ENCODE data around the gene TTLL8. TPM values are rescaled to one million over a fixed set of nuclear protein-coding genes. Genes with fewer than 3 reads are reported as not detected.

TTLL8 gene
- total RNA-seq, 2 donors from 2014 or later = 0.74 TPM; not detected in 1

DNA sequence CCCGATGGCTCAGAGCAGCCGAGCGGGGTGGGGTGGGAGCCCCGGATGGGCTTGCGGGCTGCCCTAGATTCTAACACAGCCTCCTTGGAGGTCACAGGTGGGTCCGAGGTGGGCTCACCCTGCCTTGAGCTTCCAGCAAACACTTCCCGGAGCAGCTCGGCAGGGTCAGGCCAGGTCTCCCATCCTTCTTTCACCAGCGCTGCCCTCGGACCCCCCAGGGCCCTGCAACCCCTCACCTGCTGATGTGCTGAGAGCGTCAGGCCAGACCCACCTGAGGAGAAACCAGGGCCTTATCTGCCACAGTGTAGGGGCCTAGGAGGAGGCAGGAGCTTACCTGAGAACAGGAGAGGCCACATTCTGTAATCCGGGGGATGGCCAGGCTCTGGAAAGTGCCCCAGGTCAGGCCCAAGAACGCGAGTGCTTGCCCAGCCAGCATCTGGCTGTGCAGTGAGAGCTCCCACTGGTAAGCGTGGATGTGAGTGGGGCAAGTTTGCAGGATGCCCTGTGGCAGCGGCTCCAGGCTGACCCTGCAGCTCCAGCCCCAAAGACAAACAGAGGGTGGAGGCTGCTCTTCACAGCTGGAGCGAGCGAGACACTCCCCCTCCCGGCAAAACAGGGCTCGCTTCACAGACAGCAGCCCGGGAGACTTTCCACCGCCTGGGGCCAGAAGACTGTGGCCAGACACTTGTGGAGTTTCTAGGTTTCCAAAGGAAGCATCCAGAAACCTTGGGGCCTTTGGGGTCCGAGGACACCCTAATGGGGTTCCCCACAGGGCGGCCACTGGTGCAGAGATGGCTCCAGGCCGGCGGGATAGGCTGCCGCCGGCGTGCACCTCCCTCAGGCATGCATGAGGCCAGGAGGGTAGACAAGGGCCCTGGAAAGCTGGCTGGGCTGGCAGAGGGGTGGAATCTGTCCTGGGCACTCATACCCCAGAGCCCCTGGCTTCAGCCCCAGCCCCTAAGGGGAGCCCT is 45.6 kb downstream of the TTLL8 start, which contains the start of gene IL17REL:
Gene IL17REL, minus strand, starts transcription at position 555 of the 971 bp plus-strand sequence. Its CDS starts 119 bp downstream, at position 436.
- 71% methylated on average over 28 of the region's 29 CpGs for WGBS
- no peak within 1 kb of the TSS for H3K27ac ChIP-seq
- H3K4me1 ChIP-seq (replicated peaks) = peaks cover 13% of the 10 kb centered on the region
- H3K36me3 ChIP-seq = no peaks in the 10 kb centered on the region
- no peaks in the 10 kb centered on the region for H3K9me3 ChIP-seq
- intact Hi-C loops (cut with DNase I) = no loop called here
- DNase-seq (ENCODE audit: low spot score) = no peak
- peaks cover 19% of the 10 kb centered on the region for H3K27me3 ChIP-seq (replicated peaks; ENCODE audit: insufficient read depth)
- TF ChIP-seq POLR2A (IDR thresholded peaks at IDR 0.05) = no peak
- TF ChIP-seq CTCF (IDR thresholded peaks at IDR 0.05) = no peak
- no peak for TF ChIP-seq POLR2AphosphoS5 (IDR thresholded peaks at IDR 0.05)
- no peak within 1 kb of the TSS for H3K4me3 ChIP-seq

DNA sequence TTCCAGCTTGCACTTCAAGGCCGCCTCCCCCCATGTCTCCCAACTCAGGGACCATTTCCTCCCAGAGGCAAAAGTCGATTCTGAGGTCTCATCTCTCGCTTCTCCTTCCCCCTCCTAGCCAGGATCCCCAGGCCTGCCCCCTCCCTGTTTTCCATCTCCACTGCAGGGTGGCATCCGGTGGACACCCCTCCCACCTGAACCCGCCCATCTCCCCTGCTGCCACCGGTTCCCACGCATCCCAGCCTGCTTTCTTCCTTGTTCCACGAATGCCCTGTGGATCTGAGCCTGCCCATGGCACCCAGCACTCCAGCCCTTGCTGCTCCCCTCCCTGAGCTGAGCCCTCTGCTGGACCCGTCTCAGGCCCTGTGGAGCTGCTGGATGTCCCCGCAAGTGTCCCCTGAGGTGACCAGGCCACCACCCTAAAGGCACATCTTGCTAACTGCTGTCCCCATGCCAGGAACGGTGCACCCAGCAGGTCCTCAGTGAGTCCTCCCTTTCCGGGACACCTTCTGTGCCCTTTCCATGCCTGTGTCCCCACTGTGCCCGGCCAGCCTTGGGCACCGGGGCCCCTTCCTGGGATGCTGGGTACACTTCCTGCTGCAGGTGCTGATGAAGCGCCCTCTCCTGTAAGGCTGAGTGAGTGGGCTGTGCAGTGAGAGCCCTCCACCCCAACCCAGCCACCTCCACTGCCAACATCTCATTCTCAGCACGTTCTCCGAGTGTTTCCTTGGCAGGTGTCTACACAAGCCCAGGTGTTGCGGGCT is 46.5 kb downstream of the TTLL8 start:
- DNase-seq (ENCODE audit: low spot score) = no peak
- Histone ChIP-seq H3K4me1 (replicated peaks) (peaks cover 16% of the 10 kb centered on the region), H3K9me3 (no peaks in the 10 kb centered on the region), H3K36me3 (no peaks in the 10 kb centered on the region), H3K27me3 (replicated peaks; ENCODE audit: insufficient read depth) (peaks cover 19% of the 10 kb centered on the region), H3K27ac (no peak overlapping the region), H3K4me3 (no peak overlapping the region)
- intact Hi-C loops (cut with DNase I) = no loop called here
- no peak for TF ChIP-seq POLR2A (IDR thresholded peaks at IDR 0.05)
- TF ChIP-seq POLR2AphosphoS5 (IDR thresholded peaks at IDR 0.05) = no peak
- no peak for TF ChIP-seq CTCF (IDR thresholded peaks at IDR 0.05)
- WGBS = 63% methylated on average over 18 of the region's 18 CpGs

DNA sequence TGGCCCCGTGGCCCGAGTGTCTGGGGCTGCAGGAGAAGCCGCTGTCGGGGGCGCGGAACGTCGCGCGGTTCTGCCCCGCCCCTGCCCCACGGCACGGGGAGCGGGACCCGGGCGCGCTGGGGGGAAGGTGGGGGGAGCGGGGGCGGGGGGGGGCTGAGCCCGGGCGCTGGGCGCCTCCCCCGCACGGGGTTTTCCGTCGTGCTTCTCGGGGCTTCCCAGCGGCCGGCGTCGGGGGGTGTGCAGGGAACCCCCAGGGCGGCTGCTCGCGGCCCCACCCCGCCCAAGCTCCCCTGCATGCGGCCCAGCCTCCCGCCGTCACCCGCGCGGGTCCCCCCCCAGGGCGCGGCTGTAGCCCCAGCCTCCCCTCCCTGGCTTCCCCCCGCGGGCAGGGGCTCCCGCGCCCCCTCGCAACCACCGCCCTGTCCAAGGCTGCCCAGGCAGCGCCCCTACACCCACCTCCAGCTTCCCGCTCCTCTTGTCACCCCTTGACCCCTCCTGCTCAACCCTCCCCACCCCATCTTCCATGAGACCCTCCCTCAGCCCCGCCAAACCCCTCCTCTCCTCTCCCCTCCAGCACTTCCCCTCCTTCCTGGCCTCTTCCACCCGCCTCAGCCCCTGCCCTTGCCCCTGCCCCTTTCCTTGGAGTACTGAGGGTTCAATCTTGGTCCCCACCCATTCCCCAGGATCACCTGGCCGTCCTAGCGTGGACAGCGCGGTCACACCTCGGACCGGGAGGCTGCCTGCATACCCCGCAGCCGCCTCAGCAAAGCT is 47.2 kb downstream of the TTLL8 start:
- peaks cover 19% of the 10 kb centered on the region for H3K27me3 ChIP-seq (replicated peaks; ENCODE audit: insufficient read depth)
- intact Hi-C loops (cut with DNase I) = no loop called here
- WGBS = 9% methylated on average over 36 of the region's 61 CpGs
- no peaks in the 10 kb centered on the region for H3K36me3 ChIP-seq
- H3K4me1 ChIP-seq (replicated peaks) = peaks cover 18% of the 10 kb centered on the region
- H3K4me3 ChIP-seq = no peak overlapping the region
- TF ChIP-seq POLR2A (IDR thresholded peaks at IDR 0.05) (no peak), CTCF (IDR thresholded peaks at IDR 0.05) (no peak), POLR2AphosphoS5 (IDR thresholded peaks at IDR 0.05) (no peak)
- no peak for DNase-seq (ENCODE audit: low spot score)
- H3K27ac ChIP-seq = no peak overlapping the region
- no peaks in the 10 kb centered on the region for H3K9me3 ChIP-seq

- Histone ChIP-seq H3K4me3 (no peak overlapping the region), H3K36me3 (no peaks in the 10 kb centered on the region), H3K27ac (no peak overlapping the region), H3K4me1 (replicated peaks) (peaks cover 17% of the 10 kb centered on the region), H3K27me3 (replicated peaks; ENCODE audit: insufficient read depth) (peaks cover 19% of the 10 kb centered on the region), H3K9me3 (no peaks in the 10 kb centered on the region)
- DNase-seq (ENCODE audit: low spot score) = no peak
- TF ChIP-seq POLR2A (IDR thresholded peaks at IDR 0.05) (no peak), POLR2AphosphoS5 (IDR thresholded peaks at IDR 0.05) (no peak), CTCF (IDR thresholded peaks at IDR 0.05) (no peak)
- 87% methylated on average over 39 of the region's 46 CpGs for WGBS
- intact Hi-C loops (cut with DNase I) = no loop called here
Measured at GRCh38 chr22:50009765-50010675, 48.1 kb downstream of the TTLL8 start.
